Activated T-cell treated with anti-CD3 and anti-CD28 coated beads, Interleukin-2, amount 50 U/mL, for 48 hours (primary cell): Measurements from ENCODE around the gene ELOA.
A peak's percentile ranks its signal among the peaks of the same experiment; 100 is the strongest.
"Not testable (repeated sequence)": the region's sequence is repeated elsewhere in the genome, so short reads cannot be mapped to it uniquely, and the experiment has no call there.

Experiments
- DNase-seq, 2 experiments: peaks; one replicate each; pipeline ENCODE4 v3.0.0-alpha.2; 2020

The ELOA gene

GRCh38 chr1:23801876-23802275 is 58.6 kb downstream of the ELOA start:
- no peak for DNase-seq

- DNase-seq: not testable (repeated sequence)
Observed at GRCh38 chr1:23802809-23803342, 59.6 kb downstream of the ELOA start.

GRCh38 chr1:23803674-23804073 is 60.4 kb downstream of the ELOA start:
- no peak for DNase-seq

GRCh38 chr1:23804183-23804835 is 61.0 kb downstream of the ELOA start:
- DNase-seq: no peak

- DNase-seq: no peak
Observed at GRCh38 chr1:23805025-23805424, 61.8 kb downstream of the ELOA start.

GRCh38 chr1:23806280-23806679 is 63.0 kb downstream of the ELOA start:
- DNase-seq: no peak

- DNase-seq: no peak
Observed at GRCh38 chr1:23807453-23807852, 64.2 kb downstream of the ELOA start.

GRCh38 chr1:23809751-23810171 is 66.5 kb downstream of the ELOA start:
- peak; percentile 88 for DNase-seq

GRCh38 chr1:23810818-23811540 is 67.7 kb downstream of the ELOA start:
- DNase-seq: peak; percentile 75 to 77
